ENCODE data around the gene NR3C2.

The NR3C2 gene

DNA sequence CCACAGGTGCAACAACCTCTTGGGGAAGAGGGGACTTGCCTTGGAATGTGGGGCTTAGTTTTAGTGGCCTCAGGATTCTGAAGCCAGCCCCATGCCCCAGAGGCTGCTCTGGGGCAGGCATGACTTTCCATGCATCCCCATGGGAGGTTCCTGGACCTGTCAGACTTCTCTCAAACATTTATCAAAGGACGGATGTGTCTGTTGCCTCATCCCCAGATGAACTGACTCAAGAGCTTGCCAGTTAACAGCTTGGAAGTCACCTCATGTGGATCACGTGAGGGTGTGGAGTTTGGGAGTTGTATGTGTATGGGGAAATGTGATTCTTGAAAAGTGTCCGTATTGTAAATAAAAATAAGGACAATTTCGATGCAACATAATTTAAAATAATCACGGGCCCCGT, 368.9 kb downstream of the NR3C2 start:
- no peak for DNase-seq (ENCODE audit: low spot score)

DNA sequence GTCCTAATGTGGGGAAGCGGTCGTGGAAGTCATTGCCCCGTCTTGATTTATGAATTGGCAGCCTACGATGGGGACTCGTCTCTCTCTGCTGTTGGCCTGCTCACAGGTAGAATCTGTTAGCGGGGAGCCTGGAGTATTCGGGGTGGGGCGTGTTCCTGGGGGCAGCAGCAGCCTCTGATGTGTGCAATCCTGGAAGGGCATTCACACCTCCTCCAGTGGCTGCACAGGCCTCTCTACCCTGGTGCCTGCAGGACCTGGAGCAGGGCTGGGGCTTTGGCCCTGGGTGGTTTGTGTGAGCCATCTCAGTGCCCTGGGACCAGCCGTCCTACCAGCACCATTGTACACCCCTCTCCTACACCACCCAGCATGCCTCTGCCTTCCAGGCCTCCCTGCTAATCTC, 369.4 kb downstream of the NR3C2 start:
- no peak for DNase-seq (ENCODE audit: low spot score)

DNA sequence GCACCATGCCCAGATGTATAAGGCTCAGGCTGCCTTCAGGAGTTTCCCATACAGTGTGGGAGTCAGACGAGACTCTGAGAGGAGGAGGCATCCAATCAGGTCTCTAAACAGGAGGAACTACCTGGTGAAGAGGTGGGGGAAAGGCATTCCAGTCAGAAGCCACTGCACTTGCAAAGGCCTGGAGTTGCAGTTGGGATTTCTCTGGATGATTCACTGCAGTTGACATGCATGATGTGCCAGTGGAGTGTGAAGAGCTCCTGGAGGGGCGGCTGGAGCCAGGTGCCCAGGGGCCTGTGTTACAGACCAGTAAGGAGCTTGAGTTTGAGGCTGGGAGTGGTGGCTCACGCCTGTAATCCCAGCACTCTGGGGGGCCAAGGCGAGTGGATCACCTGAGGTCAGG, 371.2 kb downstream of the NR3C2 start:
- no peak for DNase-seq (ENCODE audit: low spot score)

DNA sequence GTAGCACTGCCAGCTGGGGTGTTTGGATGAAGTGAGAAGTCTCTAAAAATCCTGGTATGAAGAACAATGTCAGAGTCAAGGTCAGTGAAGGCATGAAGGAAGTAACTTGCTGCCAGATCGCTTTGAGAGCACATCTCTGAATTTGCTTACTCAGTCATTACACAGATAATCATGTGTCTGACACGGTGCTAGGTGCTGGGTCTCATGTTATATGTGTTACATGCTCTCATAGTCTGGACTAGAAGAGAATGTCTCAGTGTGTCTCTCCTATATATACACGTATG, 372.4 kb downstream of the NR3C2 start:
- no peak for DNase-seq (ENCODE audit: low spot score)

- no peak for DNase-seq (ENCODE audit: low spot score)
Observed at GRCh38 chr4:148069086-148069894, 372.9 kb downstream of the NR3C2 start.

DNA sequence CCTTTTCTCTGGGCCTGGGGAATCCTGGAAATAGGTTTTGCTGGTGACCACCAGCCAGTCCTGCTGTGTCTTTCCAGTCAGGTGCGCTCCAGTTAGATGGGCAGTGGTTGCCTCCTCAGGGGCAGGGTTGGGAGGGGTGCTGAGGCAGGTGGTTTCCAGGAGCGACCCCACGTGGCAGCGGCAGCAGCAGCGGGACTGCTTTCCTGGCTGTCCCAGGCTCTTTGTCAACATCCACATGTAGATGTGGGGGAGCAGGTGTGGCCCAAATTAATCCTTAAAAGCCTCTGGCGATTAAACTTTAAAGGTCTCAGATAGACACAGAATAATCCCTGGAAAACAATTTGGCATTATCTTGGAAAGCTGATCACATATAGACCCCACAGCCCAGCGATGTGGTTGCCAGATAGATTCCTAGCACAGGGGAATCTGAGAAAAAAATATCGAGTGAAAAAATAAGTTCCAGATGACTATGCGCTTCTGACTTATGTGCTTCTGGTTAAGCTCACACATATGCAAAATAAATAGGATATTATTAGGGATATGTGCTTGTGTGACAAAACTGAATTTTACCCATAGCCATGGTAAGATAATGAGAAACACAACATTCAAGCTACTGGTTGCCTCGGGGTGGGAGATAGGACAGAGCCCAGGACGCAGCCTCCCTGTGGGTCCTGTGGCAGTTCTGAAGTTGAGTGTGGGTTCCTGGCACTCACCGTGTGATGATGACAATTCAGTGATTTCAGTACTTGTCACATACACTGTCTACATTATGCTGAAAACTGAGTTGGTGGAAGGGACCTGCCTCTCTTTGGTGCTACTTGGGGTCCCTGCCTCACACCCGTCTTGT, 373.9 kb downstream of the NR3C2 start:
- peak; percentile 75 for DNase-seq (ENCODE audit: low spot score)

- DNase-seq (ENCODE audit: low spot score): no peak
Observed at GRCh38 chr4:148067301-148067916, 374.8 kb downstream of the NR3C2 start.

- DNase-seq (ENCODE audit: low spot score): no peak
Observed at GRCh38 chr4:148065075-148065474, 377.1 kb downstream of the NR3C2 start.

DNA sequence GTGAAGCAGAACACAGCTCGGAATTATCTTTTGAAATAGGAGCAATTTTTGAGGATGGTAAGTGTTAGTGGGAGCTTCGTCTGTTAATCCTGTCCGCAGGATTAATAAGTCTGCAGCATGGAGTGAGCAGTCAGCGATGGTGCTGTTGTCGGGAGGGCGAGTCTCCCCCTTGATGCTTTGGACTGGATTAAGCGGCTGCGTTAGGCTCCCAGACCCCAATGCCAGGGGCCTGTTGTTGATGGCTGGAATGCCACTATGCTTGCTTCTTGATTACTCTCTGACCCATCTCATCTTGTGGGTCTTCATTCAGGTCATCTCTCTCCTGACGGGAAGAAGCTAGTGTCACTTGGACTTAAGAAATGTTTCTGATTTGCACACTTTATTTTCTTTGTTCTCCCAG, 377.8 kb downstream of the NR3C2 start:
- DNase-seq (ENCODE audit: low spot score): no peak

DNA sequence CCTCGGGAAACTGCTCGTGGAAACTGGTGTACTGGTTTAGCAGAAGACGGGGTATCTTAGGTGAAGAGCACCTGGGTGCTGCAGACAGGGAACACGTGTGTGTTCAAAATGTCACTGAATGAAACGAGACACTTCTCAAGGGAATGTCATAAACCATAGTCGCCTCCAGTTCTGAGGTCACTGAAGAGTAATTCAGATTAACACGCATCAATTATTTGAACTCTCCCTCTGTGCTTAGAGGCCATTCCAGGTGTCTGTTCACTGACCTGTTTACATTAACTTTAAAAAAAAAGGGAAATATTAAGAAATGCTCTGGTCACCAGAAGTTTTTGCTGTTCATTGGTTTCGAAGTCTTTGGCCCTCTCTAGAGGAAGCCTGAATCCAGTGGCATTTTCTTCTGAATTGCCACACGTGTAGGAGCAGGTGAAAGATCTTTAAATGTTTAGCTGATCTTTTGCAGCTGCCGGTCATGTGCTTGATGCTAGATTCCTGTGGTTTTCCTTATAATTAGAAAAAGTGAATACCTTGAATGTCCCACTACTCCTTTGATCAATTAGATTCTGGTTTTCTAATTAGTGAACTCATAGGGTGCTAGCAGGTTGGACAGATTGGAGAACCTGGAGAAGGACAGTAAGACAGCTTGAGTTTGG, 379.8 kb downstream of the NR3C2 start:
- no peak for DNase-seq (ENCODE audit: low spot score)

GRCh38 chr4:148061795-148062194, 380.4 kb downstream of the NR3C2 start:
- DNase-seq (ENCODE audit: low spot score): no peak

- no peak for DNase-seq (ENCODE audit: low spot score)
Observed at GRCh38 chr4:148061141-148061481, 381.1 kb downstream of the NR3C2 start.

DNA sequence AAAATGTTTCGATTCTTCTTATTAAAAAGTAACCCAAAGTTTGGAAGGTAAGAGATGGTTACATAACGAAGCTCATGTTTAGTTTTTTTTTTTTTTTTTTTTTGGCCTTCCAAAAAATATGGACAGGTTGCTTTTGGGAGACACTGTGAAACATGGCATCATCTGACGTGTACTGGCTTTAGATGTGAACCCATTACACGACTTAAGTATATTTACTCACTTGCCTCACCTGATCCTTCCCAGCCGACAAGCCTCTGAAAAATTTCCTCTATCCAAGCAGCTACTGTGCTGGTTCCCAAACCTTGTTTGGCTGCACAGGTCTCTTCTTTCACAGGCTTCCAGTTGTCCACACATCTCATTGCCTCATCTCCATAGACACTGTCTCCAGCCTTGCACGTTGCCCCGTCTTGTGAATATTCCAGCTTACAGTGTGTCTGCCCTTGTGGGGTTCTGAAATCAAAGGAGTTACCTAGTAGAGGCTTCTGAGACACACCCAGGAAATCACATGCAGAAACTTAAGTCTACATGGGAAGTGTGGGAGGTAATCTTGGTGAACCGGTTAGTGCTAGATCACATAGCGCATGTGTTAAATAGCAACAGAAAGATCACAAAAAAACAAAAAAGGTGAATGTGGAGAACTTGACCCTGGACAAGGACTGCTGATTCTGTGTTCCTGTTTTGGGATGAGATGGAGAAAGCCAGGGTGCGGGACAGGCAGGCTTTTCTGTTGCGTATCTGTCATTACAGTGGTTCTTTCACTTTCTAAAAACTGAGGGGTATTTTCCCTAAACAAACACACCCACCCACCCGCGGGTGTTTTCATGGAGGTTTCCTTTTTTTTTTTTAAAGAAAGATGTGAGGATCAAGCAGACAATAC, 381.7 kb downstream of the NR3C2 start:
- no peak for DNase-seq (ENCODE audit: low spot score)

GRCh38 chr4:148059617-148060180, 382.5 kb downstream of the NR3C2 start:
- no peak for DNase-seq (ENCODE audit: low spot score)

DNA sequence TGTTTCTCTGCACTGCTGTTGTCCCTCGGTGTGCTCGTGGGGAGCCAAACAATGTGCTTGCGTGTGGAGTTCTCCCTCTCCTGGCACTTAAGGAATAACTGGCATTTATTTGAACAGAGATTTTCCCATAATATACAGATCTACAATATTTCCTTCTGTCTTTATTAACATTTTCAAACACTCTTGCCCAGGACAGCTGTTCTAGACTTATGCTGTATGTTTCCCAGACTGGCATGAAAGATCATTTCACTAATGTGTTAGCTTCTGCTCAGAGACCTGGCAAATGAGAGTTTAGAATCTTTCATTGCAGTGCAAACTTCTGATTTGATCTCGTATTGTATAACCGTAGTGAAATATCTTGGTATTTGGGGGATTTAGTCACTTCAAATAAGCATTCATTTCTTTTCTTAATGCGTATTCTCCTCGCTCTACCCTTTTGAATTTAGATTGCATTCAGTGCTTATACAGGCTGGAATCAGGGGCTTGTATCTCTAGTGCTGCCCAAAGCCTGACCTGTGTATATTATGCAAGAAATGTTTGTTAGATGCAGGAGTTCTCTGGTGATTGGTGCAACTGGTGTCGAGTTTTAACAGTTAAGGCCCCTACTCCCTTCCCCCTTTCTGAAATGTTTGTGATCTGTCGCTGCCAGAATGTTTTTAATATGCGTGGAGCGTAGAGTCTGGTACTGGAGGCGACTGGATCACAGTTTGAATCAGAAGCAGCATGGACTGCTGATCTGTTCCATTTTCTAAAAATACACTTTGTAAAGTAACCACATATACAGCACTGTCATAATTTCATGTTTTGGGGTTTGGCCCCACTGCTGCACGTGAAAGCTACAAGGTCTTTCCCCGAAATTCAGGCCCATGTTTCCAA, 384.0 kb downstream of the NR3C2 start:
- no peak for DNase-seq (ENCODE audit: low spot score)

GRCh38 chr4:148057516-148057915, 384.7 kb downstream of the NR3C2 start:
- DNase-seq (ENCODE audit: low spot score): no peak

- no peak for DNase-seq (ENCODE audit: low spot score)
Observed at GRCh38 chr4:148056879-148057278, 385.3 kb downstream of the NR3C2 start.

DNA sequence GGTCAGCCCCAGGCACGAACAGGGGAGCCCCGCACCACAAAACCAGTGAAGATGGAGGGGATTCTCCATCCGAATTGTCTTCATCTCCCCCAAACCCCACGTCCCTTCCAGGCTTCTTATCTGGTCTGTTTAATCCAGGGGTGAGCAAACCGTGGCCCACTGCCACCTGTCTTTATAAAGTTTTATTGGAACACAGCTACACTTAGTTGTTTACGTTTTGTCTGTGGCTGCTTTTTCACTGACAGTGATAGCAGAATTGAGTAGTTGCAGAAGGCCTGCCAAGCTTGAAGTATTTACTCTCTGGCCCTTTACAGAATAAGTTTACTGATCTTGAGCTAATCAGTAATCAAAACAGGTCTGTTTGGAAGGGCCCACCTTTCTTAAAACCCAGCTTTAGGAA, 386.4 kb downstream of the NR3C2 start:
- no peak for DNase-seq (ENCODE audit: low spot score)

- DNase-seq (ENCODE audit: low spot score): peak; percentile 83
Observed at GRCh38 chr4:148054275-148054674, 387.9 kb downstream of the NR3C2 start.

GRCh38 chr4:148053298-148054003, 388.8 kb downstream of the NR3C2 start:
- peak; percentile 48 for DNase-seq (ENCODE audit: low spot score)
